NOMO-1 treated with dmso at 0.1 percent for 144 hours (cell line): ENCODE data around the gene MICAL2.

Source experiments
- DNase-seq: peaks from one replicate; lab custom pipeline; 2025; ENCODE audit not compliant: unreplicated experiment; lab: John Stamatoyannopoulos, UW

MICAL2 gene

DNA sequence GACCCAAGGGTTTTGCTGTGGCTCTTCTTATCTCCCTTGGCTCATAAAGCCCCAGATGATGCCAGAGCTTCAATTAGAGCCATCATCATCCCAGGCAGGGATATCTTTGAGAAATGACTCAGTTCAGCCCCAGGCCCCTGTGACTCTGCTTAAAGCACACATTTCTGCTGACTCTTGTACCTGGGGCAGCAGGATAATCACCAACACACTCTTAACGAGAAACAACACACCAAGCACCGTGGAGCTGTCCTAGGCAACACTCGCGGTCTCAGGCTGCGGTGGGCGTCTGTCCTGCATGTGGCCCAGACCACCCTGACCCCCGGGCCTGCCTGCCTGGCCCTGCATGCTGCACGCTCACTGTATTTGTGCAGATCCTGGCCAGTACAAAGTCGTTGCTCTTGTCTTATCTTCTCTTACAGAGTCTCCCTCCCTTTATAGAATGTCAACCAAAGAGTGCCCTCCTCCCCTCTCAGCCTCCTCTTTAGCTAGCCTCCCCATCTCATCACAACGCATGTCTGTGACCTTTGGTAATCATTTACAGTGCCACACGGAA, 152.8 kb downstream of the MICAL2 start:
- no peak for DNase-seq

GRCh38 chr11:12264361-12264760, 154.0 kb downstream of the MICAL2 start:
- DNase-seq, result no peak

DNA sequence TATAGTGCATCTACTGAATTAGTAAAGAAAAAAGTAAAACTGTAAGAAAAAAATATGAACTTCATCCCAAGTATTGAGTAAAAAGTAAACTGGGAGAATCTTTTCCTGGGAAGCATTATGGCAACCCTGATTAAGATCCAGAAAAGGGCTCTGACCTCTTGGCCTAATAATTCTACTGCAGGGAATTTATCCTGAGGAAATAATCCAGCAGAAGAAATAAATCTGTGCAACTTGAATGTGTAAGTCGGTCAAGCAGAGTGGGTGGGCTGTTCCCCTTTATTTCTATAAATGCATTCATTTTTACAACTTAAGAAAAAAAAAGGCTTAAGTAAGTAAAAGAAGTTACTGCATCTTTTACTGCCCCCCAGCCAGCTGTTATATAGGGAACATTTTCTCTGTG, 155.7 kb downstream of the MICAL2 start:
- DNase-seq, result no peak

- no peak for DNase-seq
Observed at GRCh38 chr11:12266943-12267342, 156.6 kb downstream of the MICAL2 start.

GRCh38 chr11:12267921-12268320, 157.5 kb downstream of the MICAL2 start:
- DNase-seq, result no peak

- DNase-seq, result no peak
Observed at GRCh38 chr11:12269104-12269441, 158.7 kb downstream of the MICAL2 start.

DNA sequence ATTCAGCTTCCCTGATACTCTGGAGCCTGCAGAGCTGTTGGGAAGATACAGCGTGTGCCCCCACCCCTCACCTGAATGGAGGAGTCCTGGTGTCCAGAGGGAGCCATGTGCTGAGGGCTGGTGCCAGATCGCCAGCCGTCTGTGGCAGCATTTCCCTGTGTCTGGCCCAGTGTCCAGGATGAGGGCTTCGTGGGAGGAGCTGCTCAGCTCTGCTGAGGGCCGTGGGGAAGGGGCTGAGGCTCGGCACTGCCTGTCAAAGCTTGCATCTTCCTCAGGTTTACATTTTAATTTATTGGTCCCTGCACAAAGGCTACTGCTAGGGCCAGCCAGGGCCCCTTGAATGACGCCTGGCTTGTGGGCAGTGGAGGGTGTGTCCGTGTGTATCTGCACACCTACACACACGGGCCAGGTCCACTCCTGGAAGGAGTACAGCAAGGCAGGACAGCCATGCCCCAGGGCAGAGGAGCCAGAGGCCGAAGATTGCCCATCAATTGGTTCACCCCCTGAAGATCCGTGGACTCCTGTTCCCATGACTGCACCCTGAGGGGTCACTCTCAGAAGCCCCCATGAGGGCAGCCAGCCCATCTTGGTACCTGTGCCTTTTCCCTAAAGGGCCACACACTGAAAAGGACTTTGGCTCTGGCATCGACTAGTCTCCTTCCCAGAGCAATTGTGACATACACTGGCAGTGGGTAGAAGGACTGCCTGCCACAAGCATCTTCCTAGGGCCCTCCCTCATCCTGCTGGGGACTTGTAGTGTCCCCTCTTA, 159.2 kb downstream of the MICAL2 start:
- DNase-seq, result no peak

DNA sequence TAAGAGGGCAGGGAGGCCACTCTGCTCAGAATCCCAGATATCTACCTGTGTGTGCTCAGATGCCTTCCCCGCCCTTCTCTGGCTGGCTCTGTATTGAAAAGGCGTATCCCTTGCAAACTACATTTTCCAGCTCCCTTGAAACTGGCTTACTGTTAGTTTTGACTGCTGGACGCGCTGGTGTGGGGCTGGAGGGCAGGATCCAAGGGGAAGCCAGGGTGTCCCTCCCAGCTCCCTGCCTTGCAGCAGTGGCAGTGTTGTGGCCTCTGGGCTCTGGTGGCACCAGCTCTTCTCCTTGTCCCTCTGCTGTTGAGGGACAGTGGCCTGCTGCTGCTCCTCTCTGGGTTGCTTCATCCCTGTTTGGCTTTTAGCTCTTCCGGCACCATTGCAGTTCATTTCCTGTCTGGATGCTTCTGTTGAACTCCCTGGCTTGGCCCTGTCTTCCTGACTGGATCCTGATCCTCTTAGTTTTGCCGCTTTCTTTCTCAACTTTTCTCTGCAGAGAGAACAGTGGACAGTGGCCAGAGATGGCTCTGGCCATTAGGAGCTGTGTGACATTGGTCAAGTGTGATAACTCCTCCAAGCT, 159.9 kb downstream of the MICAL2 start:
- no peak for DNase-seq

GRCh38 chr11:12270817-12271216, 160.4 kb downstream of the MICAL2 start:
- DNase-seq, result no peak

DNA sequence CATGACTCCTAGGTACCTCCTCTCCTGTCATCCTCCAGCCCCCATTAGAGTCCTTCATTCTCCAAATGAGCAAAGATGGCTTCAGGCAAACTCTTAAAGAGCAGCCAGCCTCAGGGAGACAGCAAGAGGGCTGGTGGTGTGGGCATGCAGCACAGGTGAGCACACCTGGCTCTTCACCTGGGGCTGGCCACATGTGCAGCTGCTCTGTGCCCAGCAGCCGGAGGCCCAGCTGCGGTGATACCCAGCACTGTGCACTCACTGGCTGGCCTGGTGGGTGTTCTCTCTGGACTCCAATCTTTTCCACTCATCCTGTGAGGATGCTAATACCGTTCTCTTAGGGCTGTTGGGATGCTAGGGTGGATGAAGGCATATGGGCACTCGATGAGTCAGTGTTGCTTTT, 160.9 kb downstream of the MICAL2 start:
- DNase-seq, result no peak

DNA sequence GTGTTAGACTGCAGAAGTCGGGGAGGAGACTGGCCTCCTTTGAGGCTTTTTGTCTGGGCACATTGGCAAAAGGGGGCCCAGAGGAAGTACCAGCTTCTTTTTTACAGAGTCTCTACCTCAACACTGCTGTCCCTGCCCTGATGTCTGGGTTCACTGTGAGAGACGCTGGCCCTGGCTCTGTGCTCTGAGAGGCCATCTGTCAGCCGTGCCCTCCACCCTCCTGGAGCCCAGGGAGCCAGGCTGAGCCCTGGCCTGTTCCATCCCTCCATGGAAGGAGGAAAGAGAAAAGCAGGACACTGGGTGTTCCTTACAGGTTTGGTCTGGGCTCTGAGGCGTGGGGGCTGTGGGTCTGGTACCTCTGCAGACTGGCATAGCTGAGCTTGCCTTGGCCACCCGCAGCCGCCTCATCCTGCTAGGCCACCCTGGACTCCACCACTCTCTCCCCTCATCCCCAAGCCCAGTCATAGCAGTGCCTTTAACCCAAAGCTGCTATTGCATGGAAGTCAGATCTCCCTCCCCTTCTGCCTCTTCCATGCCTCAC, 161.5 kb downstream of the MICAL2 start:
- no peak for DNase-seq

GRCh38 chr11:12272821-12273617, 162.6 kb downstream of the MICAL2 start:
- no peak for DNase-seq

GRCh38 chr11:12273618-12273995, 163.2 kb downstream of the MICAL2 start:
- DNase-seq, result no peak

- DNase-seq, result no peak
Observed at GRCh38 chr11:12274056-12274455, 163.7 kb downstream of the MICAL2 start.

GRCh38 chr11:12274558-12275197, 164.3 kb downstream of the MICAL2 start:
- no peak for DNase-seq

GRCh38 chr11:12275818-12276217, 165.4 kb downstream of the MICAL2 start:
- no peak for DNase-seq

GRCh38 chr11:12276356-12276755, 166.0 kb downstream of the MICAL2 start:
- DNase-seq, result no peak

DNA sequence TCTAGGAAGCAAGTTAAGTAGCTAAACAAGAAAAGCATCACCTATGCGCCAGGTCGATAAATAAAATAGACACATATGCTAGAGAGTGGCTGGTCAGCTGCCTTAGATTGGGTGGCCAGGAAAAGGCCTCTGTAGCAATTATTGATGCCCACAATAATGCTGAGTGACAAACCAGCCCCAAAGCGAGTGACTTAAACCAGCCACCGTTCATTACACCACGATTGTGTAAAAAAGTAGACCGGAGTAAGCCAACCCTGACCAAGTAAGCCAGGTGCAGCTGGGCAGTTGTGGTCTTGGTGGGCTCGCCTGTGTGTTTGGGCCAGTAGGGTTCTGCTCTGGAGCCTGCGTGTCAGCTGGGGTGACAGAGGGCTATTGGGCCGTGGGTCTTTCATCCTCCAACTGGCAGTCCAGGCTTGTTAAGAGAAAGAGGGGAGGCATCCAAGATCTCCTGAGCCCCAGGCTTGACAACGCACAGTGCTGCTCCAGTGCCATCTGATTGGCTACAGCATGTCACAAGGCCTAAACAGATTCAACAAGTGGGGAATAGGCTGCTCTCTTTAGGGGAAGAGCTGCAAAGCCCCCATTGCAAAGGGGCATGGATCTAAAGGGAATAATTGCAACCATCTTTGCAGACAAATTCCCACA, 166.6 kb downstream of the MICAL2 start:
- DNase-seq, result no peak

DNA sequence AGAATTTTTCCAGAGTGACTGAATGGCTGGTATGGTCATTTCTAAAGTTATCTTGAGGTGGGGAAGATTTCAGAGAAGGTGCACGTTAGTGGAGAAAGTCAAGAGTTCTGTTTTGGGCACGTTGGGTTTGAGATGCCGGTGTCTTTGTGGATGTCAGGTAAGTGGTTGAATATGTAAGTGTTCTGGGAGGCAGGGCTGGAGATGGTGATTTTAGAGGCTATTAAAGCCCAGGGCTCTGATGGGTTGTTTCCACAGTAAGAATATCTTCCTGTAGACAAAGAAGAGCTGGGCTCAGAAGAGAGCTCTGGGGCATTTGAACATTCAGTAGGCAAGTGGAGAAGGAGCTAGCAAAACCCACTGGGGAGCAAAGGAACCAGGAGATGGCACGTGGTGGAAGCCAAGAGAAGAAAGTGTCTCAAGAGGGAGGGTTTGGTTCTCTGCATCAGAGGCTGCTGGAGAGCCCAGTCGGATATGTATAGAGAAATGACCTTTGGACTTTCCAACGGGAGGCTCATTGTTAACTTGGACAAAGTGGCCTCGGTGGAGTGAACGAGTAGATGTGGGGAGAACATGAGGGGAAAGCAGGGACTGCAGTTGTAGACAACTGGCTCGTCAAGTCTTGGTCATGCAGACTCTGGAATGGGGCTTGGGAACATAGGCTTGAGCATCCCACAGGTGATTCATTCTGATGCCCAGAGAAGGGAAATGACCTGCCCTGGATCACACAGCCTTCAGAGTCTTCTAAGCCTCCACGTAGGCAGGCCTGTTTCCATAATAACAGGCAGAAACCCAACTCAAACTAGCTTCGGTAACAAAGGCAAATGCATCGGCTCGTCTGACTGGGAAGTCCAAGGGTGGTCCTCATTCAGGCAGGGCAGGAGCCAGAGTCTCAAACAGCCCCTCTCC, 168.6 kb downstream of the MICAL2 start:
- DNase-seq, result no peak

- DNase-seq, result no peak
Observed at GRCh38 chr11:12279672-12280108, 169.3 kb downstream of the MICAL2 start.
